Suprapubic skin (tissue), 4 donors: ENCODE results near the gene SPIRE1. TPM values are rescaled to one million over a fixed set of nuclear protein-coding genes. Genes with fewer than 3 reads are reported as not detected.

Source experiments
- DNase-seq, 2 donors: peaks; one replicate each; pipeline ENCODE4 v3.0.0-alpha.2; 2019; ENCODE audit warnings: low spot score in 2 of 2
- H3K27ac ChIP-seq: fragments of 200-600 bp; sonication (generic); one replicate; pipeline ENCODE4 v1.5.1; 2019
- H3K27me3 ChIP-seq: fragments of 200-600 bp; sonication (generic); one replicate; pipeline ENCODE4 v1.5.1; 2019
- H3K36me3 ChIP-seq: fragments of 200-600 bp; sonication (generic); one replicate; pipeline ENCODE4 v1.5.1; 2019
- H3K4me1 ChIP-seq: fragments of 200-600 bp; sonication (generic); one replicate; pipeline ENCODE4 v1.5.1; 2019
- H3K4me3 ChIP-seq: fragments of 200-600 bp; sonication (generic); one replicate; pipeline ENCODE4 v1.5.1; 2019; ENCODE audit warnings: mild to moderate bottlenecking
- H3K9me3 ChIP-seq: fragments of 200-600 bp; sonication (generic); one replicate; pipeline ENCODE4 v1.5.1; 2019
- EP300 ChIP-seq: sonication (generic); formaldehyde crosslinking; IDR thresholded peaks from one replicate; pipeline ENCODE4 v1.6.1; 2017; ENCODE audit warnings: antibody characterized with exemption
- POLR2A ChIP-seq, 2 donors: fragments of 450-650 bp; IDR thresholded peaks; one replicate each; pipeline ENCODE4 v1.6.1; 2017; ENCODE audit warnings: antibody characterized with exemption in 2 of 2, mild to moderate bottlenecking in 2 of 2, moderate library complexity in 2 of 2
- POLR2AphosphoS5 ChIP-seq, 3 donors: sonication (generic); formaldehyde crosslinking; IDR thresholded peaks; one replicate each; pipeline ENCODE4 v1.6.1; 2017; ENCODE audit warnings: antibody characterized with exemption in 3 of 3
- WGBS: methylation state at CpG from one replicate; pipeline ENCODE4 v1.1.5; 2018; 5-methylcytosine and 5-hydroxymethylcytosine counted together
- total RNA-seq, 4 donors: library from RNA; depleted of rRNA; stranded (reverse); fragments of >200 nt; gene quantifications; one replicate each; pipeline ENCODE4 v1.1.0, GENCODE V29; 2016
- TF ChIP-seq, protein P1 (sequence below), 2 donors: fragments of 200-600 bp in 1 of 2; fragments of 450-650 bp in 1 of 2; sonication (generic) in 1 of 2; IDR thresholded peaks; one replicate each; pipeline ENCODE4 v1.5.1; 2016 to 2019; ENCODE audit warnings: antibody characterized with exemption in 2 of 2, mild to moderate bottlenecking in 1 of 2, moderate library complexity in 1 of 2

Gene SPIRE1
- total RNA-seq, 4 donors from 2014 or later = 21.7 to 42.8 (median 25.2) TPM

DNA sequence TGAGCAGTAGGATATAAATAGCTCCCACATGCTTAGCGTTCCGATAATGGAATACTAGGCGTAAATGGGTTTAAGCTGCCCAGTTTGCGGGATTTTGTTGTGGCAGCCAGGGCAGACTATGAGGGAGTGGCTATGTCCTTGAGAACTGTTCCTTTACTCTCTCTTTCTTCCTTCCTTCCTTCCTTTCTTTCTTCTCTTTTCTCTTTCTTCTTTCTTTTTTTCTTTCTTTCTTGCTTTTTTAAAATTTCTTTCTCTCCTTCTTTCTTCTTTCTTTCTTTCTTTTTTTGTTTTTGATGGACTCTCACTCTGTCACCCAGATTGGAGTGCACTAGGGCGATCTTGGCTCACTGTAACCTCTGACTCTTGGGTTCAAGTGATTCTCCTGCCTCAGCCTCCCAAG is 259.3 kb downstream of the SPIRE1 start:
- Histone ChIP-seq H3K27ac (no peak overlapping the region), H3K36me3 (no peaks in the 10 kb centered on the region), H3K9me3 (no peaks in the 10 kb centered on the region), H3K4me1 (no peaks in the 10 kb centered on the region), H3K4me3 (no peak overlapping the region), H3K27me3 (no peaks in the 10 kb centered on the region)
- DNase-seq = no peak
- TF ChIP-seq POLR2A (IDR thresholded peaks at IDR 0.05) (no peak), EP300 (no peak), POLR2AphosphoS5 (IDR thresholded peaks at IDR 0.05) (no peak)
- TF ChIP-seq, protein P1, sequence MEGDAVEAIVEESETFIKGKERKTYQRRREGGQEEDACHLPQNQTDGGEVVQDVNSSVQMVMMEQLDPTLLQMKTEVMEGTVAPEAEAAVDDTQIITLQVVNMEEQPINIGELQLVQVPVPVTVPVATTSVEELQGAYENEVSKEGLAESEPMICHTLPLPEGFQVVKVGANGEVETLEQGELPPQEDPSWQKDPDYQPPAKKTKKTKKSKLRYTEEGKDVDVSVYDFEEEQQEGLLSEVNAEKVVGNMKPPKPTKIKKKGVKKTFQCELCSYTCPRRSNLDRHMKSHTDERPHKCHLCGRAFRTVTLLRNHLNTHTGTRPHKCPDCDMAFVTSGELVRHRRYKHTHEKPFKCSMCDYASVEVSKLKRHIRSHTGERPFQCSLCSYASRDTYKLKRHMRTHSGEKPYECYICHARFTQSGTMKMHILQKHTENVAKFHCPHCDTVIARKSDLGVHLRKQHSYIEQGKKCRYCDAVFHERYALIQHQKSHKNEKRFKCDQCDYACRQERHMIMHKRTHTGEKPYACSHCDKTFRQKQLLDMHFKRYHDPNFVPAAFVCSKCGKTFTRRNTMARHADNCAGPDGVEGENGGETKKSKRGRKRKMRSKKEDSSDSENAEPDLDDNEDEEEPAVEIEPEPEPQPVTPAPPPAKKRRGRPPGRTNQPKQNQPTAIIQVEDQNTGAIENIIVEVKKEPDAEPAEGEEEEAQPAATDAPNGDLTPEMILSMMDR (IDR thresholded peaks at IDR 0.05) = no peak
- 61% methylated on average over 5 of the region's 5 CpGs for WGBS

- no peak for DNase-seq
- Histone ChIP-seq H3K4me3 (no peak overlapping the region), H3K4me1 (no peaks in the 10 kb centered on the region), H3K36me3 (no peaks in the 10 kb centered on the region), H3K27me3 (no peaks in the 10 kb centered on the region), H3K9me3 (no peaks in the 10 kb centered on the region), H3K27ac (no peak overlapping the region)
- TF ChIP-seq, protein P1 (IDR thresholded peaks at IDR 0.05) = no peak
- TF ChIP-seq EP300 = no peak
- no peak for TF ChIP-seq POLR2A (IDR thresholded peaks at IDR 0.05)
- no peak for TF ChIP-seq POLR2AphosphoS5 (IDR thresholded peaks at IDR 0.05)
- 91% methylated on average over 6 of the region's 6 CpGs for WGBS
These were observed 260.1 kb downstream of the SPIRE1 start for GRCh38 chr18:12397793-12398192.

- Histone ChIP-seq H3K4me1 (no peaks in the 10 kb centered on the region), H3K36me3 (no peaks in the 10 kb centered on the region), H3K27me3 (no peaks in the 10 kb centered on the region), H3K27ac (no peak overlapping the region), H3K9me3 (no peaks in the 10 kb centered on the region), H3K4me3 (no peak overlapping the region)
- 88% methylated on average over 9 of the region's 9 CpGs for WGBS
- no peak for TF ChIP-seq POLR2A (IDR thresholded peaks at IDR 0.05)
- TF ChIP-seq EP300 = no peak
- TF ChIP-seq, protein P1 (IDR thresholded peaks at IDR 0.05) = no peak
- TF ChIP-seq POLR2AphosphoS5 (IDR thresholded peaks at IDR 0.05) = no peak
- no peak for DNase-seq
These were observed 260.7 kb downstream of the SPIRE1 start for GRCh38 chr18:12397254-12397653.

Other genes starting within 250 kb of the SPIRE1 start
- 10 to 100 TPM in 2 of 4 donors, 1 to 10 TPM in 2; 6.5 to 14.8 (median 11.3) TPM for gene CEP76, start 44.6 kb upstream of the SPIRE1 start, total RNA-seq
- gene PSMG2, start 44.9 kb upstream of the SPIRE1 start, total RNA-seq = 10 to 100 TPM; 53.1 to 72.1 (median 68.4) TPM
- gene PTPN2, start 226.1 kb upstream of the SPIRE1 start, total RNA-seq = 10 to 100 TPM; 36.9 to 49.2 (median 38.7) TPM